Esophagus (tissue), 2 donors: ENCODE results near the gene TBXA2R. TPM values are rescaled to one million over a fixed set of nuclear protein-coding genes. Genes with fewer than 3 reads are reported as not detected.
"Not testable (repeated sequence)": the region's sequence is repeated elsewhere in the genome, so short reads cannot be mapped to it uniquely, and the experiment has no call there.

Experiments
- H3K27ac ChIP-seq, 2 donors: one replicate each; pipeline ENCODE4 v1.5.1; 2013; ENCODE audit warnings: low read depth in 2 of 2, mild to moderate bottlenecking in 2 of 2, inconsistent platforms in 1 of 2, low read length in 1 of 2, moderate library complexity in 1 of 2
- H3K27me3 ChIP-seq, 2 donors: one replicate each; pipeline ENCODE4 v1.6.1; 2013; ENCODE audit warnings: low read length in 2 of 2, control low read depth in 1 of 2, mild to moderate bottlenecking in 1 of 2; ENCODE audit not compliant: insufficient read depth in 2 of 2, control insufficient read depth in 1 of 2
- H3K36me3 ChIP-seq, 2 donors: one replicate each; pipeline ENCODE4 v1.6.1; 2013; ENCODE audit warnings: low read length in 1 of 2; ENCODE audit not compliant: control insufficient read depth in 2 of 2, insufficient read depth in 2 of 2
- H3K4me1 ChIP-seq, 2 donors: one replicate each; pipeline ENCODE4 v1.6.1; 2013; ENCODE audit warnings: low read length in 1 of 2; ENCODE audit not compliant: control insufficient read depth in 2 of 2, insufficient read depth in 2 of 2
- H3K4me3 ChIP-seq, 2 donors: one replicate each; pipeline ENCODE4 v1.5.1; 2013; ENCODE audit warnings: low read length in 2 of 2, mild to moderate bottlenecking in 2 of 2, low read depth in 1 of 2, moderate library complexity in 1 of 2
- H3K9me3 ChIP-seq, 2 donors: one replicate each; pipeline ENCODE4 v1.6.1; 2013; ENCODE audit warnings: mild to moderate bottlenecking in 2 of 2, low read depth in 1 of 2, low read length in 1 of 2, moderate library complexity in 1 of 2; ENCODE audit not compliant: control insufficient read depth in 2 of 2, insufficient read depth in 1 of 2
- WGBS, 2 donors: extraction: QIAGEN DNeasy Blood & Tissue Kit; methylation state at CpG; one replicate each; pipeline ENCODE4 v1.1.7; 2013; 5-methylcytosine and 5-hydroxymethylcytosine counted together
- polyA plus RNA-seq, 2 donors: library from polyadenylated mRNA; stranded (reverse); fragments of 200-250 nt; gene quantifications; one replicate each; pipeline ENCODE4 v1.2.3, GENCODE V29; 2013
- donor health status: healthy with polysubstance abuse.
- donor health status: Bipolar disorder and iron deficiency.

TBXA2R gene
- polyA plus RNA-seq, 2 donors: 0.59 to 0.64 TPM

GRCh38 chr19:3584036-3584802, 22.5 kb downstream of the TBXA2R start:
- not testable (repeated sequence) for H3K9me3 ChIP-seq, H3K4me1 ChIP-seq, H3K36me3 ChIP-seq, H3K4me3 ChIP-seq, H3K27ac ChIP-seq, H3K27me3 ChIP-seq
- 83 to 85% methylated on average over 15 of the region's 15 CpGs for WGBS, 2 donors

DNA sequence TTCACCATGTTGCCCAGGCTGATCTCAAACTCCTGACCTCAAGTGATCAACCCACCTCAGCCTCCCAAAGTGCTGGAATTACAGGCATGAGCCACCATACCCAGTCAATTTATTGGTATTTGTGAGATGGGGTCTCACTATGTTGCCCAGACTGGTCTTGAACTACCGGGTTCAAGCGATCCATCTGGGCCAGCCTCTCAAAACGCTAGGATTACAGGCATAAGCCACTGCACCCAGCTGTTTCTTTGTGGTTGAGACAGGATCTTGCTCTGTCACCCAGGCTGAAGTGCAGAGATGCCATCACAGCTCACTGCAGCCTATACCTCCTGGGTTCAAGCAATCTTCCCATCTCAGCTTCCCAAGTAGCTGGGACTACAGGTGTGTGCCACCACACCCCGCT, 24.9 kb downstream of the TBXA2R start:
- H3K27ac ChIP-seq, H3K36me3 ChIP-seq, H3K4me3 ChIP-seq, H3K9me3 ChIP-seq, H3K4me1 ChIP-seq, H3K27me3 ChIP-seq: not testable (repeated sequence)
- 88% methylated on average over 4 of the region's 4 CpGs for WGBS, 2 donors

GRCh38 chr19:3580156-3580934, 26.3 kb downstream of the TBXA2R start:
- WGBS, 2 donors: 42 to 48% methylated on average over 11 of the region's 11 CpGs
- Histone ChIP-seq H3K27ac (peak overlapping the region in 1 of 2 donors; percentile 47), H3K36me3 (peaks cover 0 to 4% of the 10 kb centered on the region in 2 donors), H3K9me3 (no peaks in the 10 kb centered on the region), H3K27me3 (no peaks in the 10 kb centered on the region), H3K4me3 (no peak overlapping the region), H3K4me1 (peaks cover 3 to 12% of the 10 kb centered on the region in 2 donors)

DNA sequence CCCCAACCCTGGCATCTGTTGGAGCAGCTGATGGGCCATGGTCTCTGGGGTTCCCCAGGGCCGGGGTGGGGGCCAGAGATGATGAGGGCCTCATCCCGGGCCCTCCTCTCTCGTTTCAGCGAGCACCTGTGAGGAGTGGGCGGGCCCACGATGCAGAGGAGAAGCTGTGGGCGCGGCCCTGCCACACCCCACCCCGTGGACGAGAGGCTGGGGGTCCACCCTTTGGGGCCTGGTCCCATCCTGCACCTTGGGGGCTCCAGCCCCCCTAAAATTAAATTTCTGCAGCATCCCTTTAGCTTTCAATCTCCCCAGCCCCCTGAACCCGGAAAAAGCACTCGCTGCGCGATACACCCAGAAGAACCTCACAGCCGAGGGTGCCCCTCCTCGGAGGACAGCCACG, 28.3 kb downstream of the TBXA2R start:
- peaks cover 3 to 18% of the 10 kb centered on the region in 2 donors for H3K4me1 ChIP-seq
- no peaks in the 10 kb centered on the region for H3K27me3 ChIP-seq
- peaks cover 0 to 3% of the 10 kb centered on the region in 2 donors for H3K9me3 ChIP-seq
- H3K36me3 ChIP-seq: peaks cover 0 to 4% of the 10 kb centered on the region in 2 donors
- no peak overlapping the region for H3K4me3 ChIP-seq
- 59 to 77% methylated on average over 17 of the region's 17 CpGs for WGBS, 2 donors
- no peak overlapping the region for H3K27ac ChIP-seq

- peaks cover 0 to 3% of the 10 kb centered on the region in 2 donors for H3K9me3 ChIP-seq
- peaks cover 3 to 19% of the 10 kb centered on the region in 2 donors for H3K4me1 ChIP-seq
- no peaks in the 10 kb centered on the region for H3K27me3 ChIP-seq
- H3K36me3 ChIP-seq: peaks cover 0 to 4% of the 10 kb centered on the region in 2 donors
- no peak overlapping the region for H3K4me3 ChIP-seq
- 56 to 60% methylated on average over 54 to 60 of the region's 60 CpGs for WGBS, 2 donors
- H3K27ac ChIP-seq: no peak overlapping the region
Observed at GRCh38 chr19:3577723-3578344, 28.8 kb downstream of the TBXA2R start.

- WGBS, 2 donors: 29 to 34% methylated on average over 53 to 67 of the region's 78 CpGs
- peak overlapping the region; percentile 28 to 40 for H3K4me3 ChIP-seq
- peaks cover 3 to 19% of the 10 kb centered on the region in 2 donors for H3K4me1 ChIP-seq
Observed at GRCh38 chr19:3576696-3577443, 29.8 kb downstream of the TBXA2R start.

GRCh38 chr19:3575949-3576673, 30.6 kb downstream of the TBXA2R start:
- Histone ChIP-seq H3K9me3 (peaks cover 0 to 3% of the 10 kb centered on the region in 2 donors), H3K4me1 (peaks cover 3 to 19% of the 10 kb centered on the region in 2 donors), H3K4me3 (peak overlapping the region in 1 of 2 donors; percentile 28), H3K27me3 (no peaks in the 10 kb centered on the region), H3K27ac (peak overlapping the region in 1 of 2 donors; percentile 62), H3K36me3 (peaks cover 0 to 4% of the 10 kb centered on the region in 2 donors)
- WGBS, 2 donors: 67 to 78% methylated on average over 29 of the region's 29 CpGs

More at GRCh38 chr19:3576696-3577443, 29.8 kb downstream of the TBXA2R start:
- Histone ChIP-seq H3K9me3 (peaks cover 0 to 3% of the 10 kb centered on the region in 2 donors), H3K27me3 (no peaks in the 10 kb centered on the region), H3K36me3 (peaks cover 0 to 4% of the 10 kb centered on the region in 2 donors), H3K27ac (peak overlapping the region; percentile 14 to 63)

DNA sequence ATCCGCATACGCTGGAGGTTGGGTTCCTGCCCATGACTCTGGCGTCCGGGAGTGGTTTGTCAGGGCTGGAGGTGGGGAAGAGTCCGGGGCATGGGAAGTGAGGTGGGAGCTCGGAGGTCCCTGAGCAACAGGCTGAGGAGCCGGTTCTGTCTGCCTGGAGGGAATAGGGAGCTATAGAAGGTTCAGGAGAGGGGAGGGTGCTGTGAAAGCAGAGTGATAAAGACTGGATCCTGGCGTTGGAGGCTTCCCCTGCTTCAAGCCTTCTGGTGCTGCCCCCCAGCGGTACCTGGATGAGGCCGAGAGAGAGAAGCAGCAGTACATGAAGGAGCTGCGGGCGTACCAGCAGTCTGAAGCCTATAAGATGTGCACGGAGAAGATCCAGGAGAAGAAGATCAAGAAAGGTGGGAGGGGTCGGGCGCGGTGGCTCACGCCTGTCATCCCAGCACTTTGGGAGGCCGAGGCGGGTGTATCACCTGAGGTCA, 31.4 kb downstream of the TBXA2R start:
- Histone ChIP-seq H3K4me1 (peaks cover 3 to 19% of the 10 kb centered on the region in 2 donors), H3K36me3 (peaks cover 0 to 4% of the 10 kb centered on the region in 2 donors), H3K27ac (no peak overlapping the region), H3K9me3 (peaks cover 0 to 3% of the 10 kb centered on the region in 2 donors), H3K27me3 (no peaks in the 10 kb centered on the region), H3K4me3 (no peak overlapping the region)
- 84 to 90% methylated on average over 19 of the region's 19 CpGs for WGBS, 2 donors
